GM12872 (cell line): ENCODE results near the gene SASS6.

Experiments used
- TF ChIP-seq, protein P1 (sequence below): IDR thresholded peaks from 3 replicates; pipeline ENCODE4 v1.5.1; 2011; ENCODE audit warnings: low read depth, mild to moderate bottlenecking, low read length, moderate library complexity; ENCODE audit not compliant: insufficient read depth

The SASS6 gene, protein sequence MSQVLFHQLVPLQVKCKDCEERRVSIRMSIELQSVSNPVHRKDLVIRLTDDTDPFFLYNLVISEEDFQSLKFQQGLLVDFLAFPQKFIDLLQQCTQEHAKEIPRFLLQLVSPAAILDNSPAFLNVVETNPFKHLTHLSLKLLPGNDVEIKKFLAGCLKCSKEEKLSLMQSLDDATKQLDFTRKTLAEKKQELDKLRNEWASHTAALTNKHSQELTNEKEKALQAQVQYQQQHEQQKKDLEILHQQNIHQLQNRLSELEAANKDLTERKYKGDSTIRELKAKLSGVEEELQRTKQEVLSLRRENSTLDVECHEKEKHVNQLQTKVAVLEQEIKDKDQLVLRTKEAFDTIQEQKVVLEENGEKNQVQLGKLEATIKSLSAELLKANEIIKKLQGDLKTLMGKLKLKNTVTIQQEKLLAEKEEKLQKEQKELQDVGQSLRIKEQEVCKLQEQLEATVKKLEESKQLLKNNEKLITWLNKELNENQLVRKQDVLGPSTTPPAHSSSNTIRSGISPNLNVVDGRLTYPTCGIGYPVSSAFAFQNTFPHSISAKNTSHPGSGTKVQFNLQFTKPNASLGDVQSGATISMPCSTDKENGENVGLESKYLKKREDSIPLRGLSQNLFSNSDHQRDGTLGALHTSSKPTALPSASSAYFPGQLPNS

GRCh38 chr1:100132566-100133477, at the start of gene SASS6, which contains the start of gene TRMT13:
TSS of gene SASS6 (minus strand) at chr1:100132930. CDS start at chr1:100132814, 116 bp downstream.
TSS of gene TRMT13 (plus strand) at chr1:100133163. CDS start at chr1:100133169, 6 bp downstream.
- TF ChIP-seq, protein P1, sequence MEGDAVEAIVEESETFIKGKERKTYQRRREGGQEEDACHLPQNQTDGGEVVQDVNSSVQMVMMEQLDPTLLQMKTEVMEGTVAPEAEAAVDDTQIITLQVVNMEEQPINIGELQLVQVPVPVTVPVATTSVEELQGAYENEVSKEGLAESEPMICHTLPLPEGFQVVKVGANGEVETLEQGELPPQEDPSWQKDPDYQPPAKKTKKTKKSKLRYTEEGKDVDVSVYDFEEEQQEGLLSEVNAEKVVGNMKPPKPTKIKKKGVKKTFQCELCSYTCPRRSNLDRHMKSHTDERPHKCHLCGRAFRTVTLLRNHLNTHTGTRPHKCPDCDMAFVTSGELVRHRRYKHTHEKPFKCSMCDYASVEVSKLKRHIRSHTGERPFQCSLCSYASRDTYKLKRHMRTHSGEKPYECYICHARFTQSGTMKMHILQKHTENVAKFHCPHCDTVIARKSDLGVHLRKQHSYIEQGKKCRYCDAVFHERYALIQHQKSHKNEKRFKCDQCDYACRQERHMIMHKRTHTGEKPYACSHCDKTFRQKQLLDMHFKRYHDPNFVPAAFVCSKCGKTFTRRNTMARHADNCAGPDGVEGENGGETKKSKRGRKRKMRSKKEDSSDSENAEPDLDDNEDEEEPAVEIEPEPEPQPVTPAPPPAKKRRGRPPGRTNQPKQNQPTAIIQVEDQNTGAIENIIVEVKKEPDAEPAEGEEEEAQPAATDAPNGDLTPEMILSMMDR, result no peak

DNA sequence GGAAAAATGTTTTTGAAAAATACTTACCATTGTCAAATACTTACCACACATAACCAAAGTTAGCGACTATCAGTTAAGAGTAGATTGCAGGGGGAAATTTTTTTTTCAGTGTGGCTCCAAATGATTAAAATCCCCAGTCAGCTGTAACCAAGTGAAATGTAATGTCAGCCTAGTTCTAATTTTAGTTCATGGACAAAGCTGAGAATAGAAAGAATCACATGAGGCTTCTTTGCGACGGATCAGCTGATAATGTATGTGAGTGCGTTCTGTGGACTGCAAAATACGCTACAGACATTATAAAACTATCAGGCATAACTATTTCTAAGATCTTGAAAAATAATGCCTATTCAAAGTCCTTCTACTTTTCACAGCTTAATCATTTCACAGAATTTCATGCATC, 45.4 kb upstream of the SASS6 start, which contains the start of gene LRRC39:
LRRC39 (minus strand) TSS at position 166 of the 400 bp plus-strand sequence. CDS start 9,740 bp downstream, outside the sequence.
- TF ChIP-seq, protein P1, result no peak

- TF ChIP-seq, protein P1, result no peak
These were observed 44.7 kb upstream of the SASS6 start for GRCh38 chr1:100177295-100178041.

- TF ChIP-seq, protein P1, result no peak
These were observed 35.3 kb upstream of the SASS6 start for GRCh38 chr1:100168051-100168450.

DNA sequence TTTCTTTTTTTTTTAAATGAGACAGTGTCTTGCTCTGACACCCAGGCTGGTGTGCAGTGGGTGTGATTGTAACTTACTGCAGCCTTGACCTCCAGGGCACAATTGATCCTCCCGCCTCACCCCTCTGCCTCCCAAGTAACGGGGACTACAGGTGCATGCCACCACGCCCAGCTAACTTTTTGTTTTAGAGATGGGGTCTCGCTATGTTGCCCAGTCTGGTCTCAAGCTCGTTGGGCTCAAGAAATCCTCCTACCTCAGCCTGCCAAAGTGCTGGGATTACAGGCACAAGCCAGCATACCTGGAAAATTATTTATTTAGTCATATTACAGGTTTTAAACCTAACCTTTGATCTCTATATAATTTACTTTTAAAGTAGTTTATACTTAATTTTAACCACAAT, 32.0 kb upstream of the SASS6 start:
- TF ChIP-seq, protein P1, result no peak

- TF ChIP-seq, protein P1, result no peak
These were observed 31.5 kb upstream of the SASS6 start for GRCh38 chr1:100164216-100164615.
